NCI-H82 treated with DMSO at 0.1 percent for 48 hours (cell line): ENCODE measurements around the gene CDHR5.
"Not testable (repeated sequence)": the region's sequence is repeated elsewhere in the genome, so short reads cannot be mapped to it uniquely, and the experiment has no call there.

ENCODE experiments used
- DNase-seq: peaks from one replicate; lab custom pipeline; 2025; ENCODE audit not compliant: unreplicated experiment; lab: John Stamatoyannopoulos, UW

Gene CDHR5

GRCh38 chr11:589798-590197 lies 35.0 kb downstream of the CDHR5 start:
- no peak for DNase-seq

- no peak for DNase-seq
These were observed 36.8 kb downstream of the CDHR5 start for GRCh38 chr11:587978-588380.

GRCh38 chr11:587546-587945 lies 37.2 kb downstream of the CDHR5 start:
- no peak for DNase-seq

GRCh38 chr11:586376-587316 lies 38.1 kb downstream of the CDHR5 start:
- DNase-seq, result no peak

- no peak for DNase-seq
These were observed 40.5 kb downstream of the CDHR5 start for GRCh38 chr11:584287-584686.

GRCh38 chr11:581752-582151 lies 43.0 kb downstream of the CDHR5 start:
- no peak for DNase-seq

GRCh38 chr11:581342-581741 lies 43.4 kb downstream of the CDHR5 start:
- DNase-seq, result no peak

- DNase-seq, result no peak
These were observed 44.7 kb downstream of the CDHR5 start for GRCh38 chr11:579830-580601.

GRCh38 chr11:578276-579035 lies 46.3 kb downstream of the CDHR5 start:
- DNase-seq, result no peak

GRCh38 chr11:577611-577894 lies 47.2 kb downstream of the CDHR5 start:
- no peak for DNase-seq

- DNase-seq, result no peak
These were observed 47.7 kb downstream of the CDHR5 start for GRCh38 chr11:576811-577610.

GRCh38 chr11:575996-576768 lies 48.6 kb downstream of the CDHR5 start, which contains the start of gene PHRF1:
Gene PHRF1 (plus strand): TSS chr11:576470. CDS start chr11:581513, 5,043 bp downstream.
- peak; percentile 86 for DNase-seq

GRCh38 chr11:575313-575995 lies 49.3 kb downstream of the CDHR5 start:
- no peak for DNase-seq

GRCh38 chr11:574632-575312 lies 50.0 kb downstream of the CDHR5 start:
- no peak for DNase-seq

GRCh38 chr11:574031-574570 lies 50.7 kb downstream of the CDHR5 start:
- DNase-seq, result not testable (repeated sequence)

- no peak for DNase-seq
These were observed 51.5 kb downstream of the CDHR5 start for GRCh38 chr11:573146-573759.

GRCh38 chr11:571802-572185 lies 53.0 kb downstream of the CDHR5 start:
- no peak for DNase-seq
